Kidney (tissue), 14 donors: ENCODE measurements around the gene FOXE1. TPM values are rescaled to one million over a fixed set of nuclear protein-coding genes. Genes with fewer than 3 reads are reported as not detected.

ENCODE experiments used
- DNase-seq, 5 donors: peaks; one replicate each; pipeline ENCODE4 v3.0.0-alpha.2; 2013 to 2020
- FAIRE-seq: peaks from 2 replicates; lab custom pipeline; 2012; peaks lifted over from hg19 to GRCh38; lab: Jason Lieb, UNC
- H3K27ac ChIP-seq, 2 donors: one replicate each; pipeline ENCODE4 v1.7.0; 2013; ENCODE audit warnings: low read depth in 2 of 2, low read length in 2 of 2, inconsistent platforms in 1 of 2
- H3K27me3 ChIP-seq: one replicate; pipeline ENCODE4 v1.7.1; 2013; ENCODE audit warnings: low read length, inconsistent platforms; ENCODE audit not compliant: control insufficient read depth, insufficient read depth
- H3K36me3 ChIP-seq, 3 donors: one replicate each; pipeline versions ENCODE4 v1.7.0 to v1.7.1; 2013; ENCODE audit warnings: low read length in 3 of 3, control low read depth in 1 of 3, inconsistent platforms in 1 of 3; ENCODE audit not compliant: insufficient read depth in 3 of 3, control insufficient read depth in 2 of 3
- H3K4me1 ChIP-seq, 3 donors: one replicate each; pipeline versions ENCODE4 v1.7.0 to v1.7.1; 2013; ENCODE audit warnings: low read length in 3 of 3, inconsistent platforms in 1 of 3, low read depth in 1 of 3; ENCODE audit not compliant: control insufficient read depth in 2 of 3, insufficient read depth in 2 of 3
- H3K4me3 ChIP-seq, 3 donors: one replicate each; pipeline versions ENCODE4 v1.7.0 to v1.8.1; 2013; ENCODE audit warnings: low read length in 3 of 3, control low read depth in 1 of 3, inconsistent platforms in 1 of 3
- H3K9ac ChIP-seq, 3 donors: one replicate each; pipeline versions ENCODE4 v1.7.0 to v1.7.1; 2013; ENCODE audit warnings: low read length in 3 of 3, control low read depth in 1 of 3, inconsistent platforms in 1 of 3
- H3K9me3 ChIP-seq, 3 donors: one replicate each; pipeline versions ENCODE4 v1.7.0 to v1.7.1; 2013; ENCODE audit warnings: low read length in 3 of 3, control low read depth in 1 of 3, inconsistent platforms in 1 of 3; ENCODE audit not compliant: control insufficient read depth in 2 of 3, insufficient read depth in 1 of 3
- CTCF ChIP-seq: IDR thresholded peaks from 3 replicates; pipeline ENCODE4 v1.5.1; 2012; ENCODE audit warnings: mild to moderate bottlenecking, moderate library complexity, borderline replicate concordance; ENCODE audit not compliant: insufficient read depth; ENCODE audit errors: extremely low read depth
- intact Hi-C: fragments of 100-400 bp; cut with DNase I; formaldehyde crosslinking; loops from one replicate; pipeline ENCODE4 v1.11.1; 2022
- polyA plus RNA-seq: library from polyadenylated mRNA; stranded (reverse); fragments of 350-450 nt; fragmentation: Illumina TruSeq; extraction: RNeasy Lipid Tissue Mini Kit (QIAGEN cat#74804); gene quantifications from one replicate; pipeline ENCODE4 v1.2.3, GENCODE V29; 2014; ENCODE audit warnings: low read depth, low replicate concordance; ENCODE audit not compliant: insufficient read depth
- total RNA-seq: library from RNA; stranded (reverse); fragmentation: NEBNext Ultra II Directional; extraction: Animal tissue kit (Norgen Biotek cat#: 25700); gene quantifications from one replicate; pipeline ENCODE4 v1.2.1, GENCODE V29; 2021
- donor health status: control.
- donor health status: control.
- donor health status: control.
- donor health status: control.
- donor health status: control.
- donor health status: DM: yes; HTN: yes; CAD: no.
- donor health status: Normal renal cell carcinoma (clear cell type).

Gene FOXE1
- total and polyA plus RNA-seq, 2 donors from 2014 or later = 2.2 TPM; not detected in 1

DNA sequence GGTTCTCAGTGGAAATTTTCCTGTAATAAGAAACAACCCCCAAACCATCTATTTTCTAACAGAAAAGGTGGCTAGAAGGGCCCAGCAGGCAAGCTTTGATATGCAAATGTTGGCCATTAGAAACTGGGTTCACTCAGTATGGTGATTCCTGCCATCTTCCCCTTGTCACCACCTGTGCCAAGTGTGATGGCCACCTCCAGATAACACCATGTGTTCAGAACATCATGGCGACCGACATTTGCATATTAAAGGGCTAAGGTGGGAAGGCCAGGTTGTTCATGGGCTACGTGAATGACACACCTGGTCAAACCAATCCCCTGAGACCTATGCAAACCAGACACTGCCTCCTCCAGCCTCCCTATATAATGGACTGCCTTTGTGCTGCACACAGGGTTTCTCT is 20.4 kb downstream of the FOXE1 start:
- FAIRE-seq (no peak), DNase-seq (no peak)
- no peak overlapping the region for H3K27ac ChIP-seq
- H3K9me3 ChIP-seq = no peaks in the 10 kb centered on the region
- TF ChIP-seq CTCF = no peak
- H3K9ac ChIP-seq = no peak overlapping the region
- peaks cover 0 to 6% (median 0%) of the 10 kb centered on the region in 3 donors for H3K4me1 ChIP-seq
- no peaks in the 10 kb centered on the region for H3K36me3 ChIP-seq
- H3K4me3 ChIP-seq = no peak overlapping the region
- intact Hi-C loops = no loop called here
- no peaks in the 10 kb centered on the region for H3K27me3 ChIP-seq

DNA sequence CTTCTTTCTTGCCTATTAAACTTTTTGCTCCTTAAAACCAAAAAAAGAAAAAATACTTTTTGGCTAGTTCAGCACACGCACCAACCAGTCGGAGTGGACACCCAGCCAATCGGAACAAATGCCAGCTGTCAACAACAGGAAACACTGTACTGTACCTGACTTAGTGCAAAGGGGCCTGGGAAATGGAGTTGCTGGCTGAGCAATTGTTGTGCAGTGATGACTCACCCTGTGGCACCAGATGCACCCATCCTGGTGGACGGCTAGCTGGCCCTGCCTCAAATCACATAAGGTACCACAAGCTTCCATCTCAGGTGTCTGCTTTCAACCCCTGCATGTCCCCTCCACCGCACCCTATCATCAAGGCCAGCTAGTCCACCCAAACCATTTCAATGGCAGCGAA is 20.9 kb downstream of the FOXE1 start:
- DNase-seq (no peak), FAIRE-seq (no peak)
- Histone ChIP-seq H3K36me3 (no peaks in the 10 kb centered on the region), H3K9me3 (no peaks in the 10 kb centered on the region), H3K9ac (no peak overlapping the region), H3K27ac (no peak overlapping the region), H3K4me3 (no peak overlapping the region), H3K27me3 (no peaks in the 10 kb centered on the region), H3K4me1 (peaks cover 0 to 6% (median 0%) of the 10 kb centered on the region in 3 donors)
- no peak for TF ChIP-seq CTCF
- intact Hi-C loops = no loop called here

- H3K27ac ChIP-seq = no peak overlapping the region
- FAIRE-seq = no peak
- no peak for TF ChIP-seq CTCF
- H3K9me3 ChIP-seq = no peaks in the 10 kb centered on the region
- peaks cover 0 to 6% (median 0%) of the 10 kb centered on the region in 3 donors for H3K4me1 ChIP-seq
- no peaks in the 10 kb centered on the region for H3K27me3 ChIP-seq
- no peaks in the 10 kb centered on the region for H3K36me3 ChIP-seq
- intact Hi-C loops = no loop called here
- no peak overlapping the region for H3K9ac ChIP-seq
- DNase-seq = peak in 1 of 5 donors; percentile 3
- H3K4me3 ChIP-seq = no peak overlapping the region
Observed at GRCh38 chr9:97874624-97875023, 21.6 kb downstream of the FOXE1 start.

GRCh38 chr9:97875111-97875510 is 22.1 kb downstream of the FOXE1 start:
- FAIRE-seq = no peak
- no peaks in the 10 kb centered on the region for H3K9me3 ChIP-seq

More at GRCh38 chr9:97875111-97875510, 22.1 kb downstream of the FOXE1 start:
- no peak for DNase-seq
- intact Hi-C loops = no loop called here
- Histone ChIP-seq H3K27me3 (no peaks in the 10 kb centered on the region), H3K36me3 (no peaks in the 10 kb centered on the region), H3K9ac (no peak overlapping the region), H3K4me3 (no peak overlapping the region), H3K4me1 (peaks cover 0 to 6% (median 0%) of the 10 kb centered on the region in 3 donors), H3K27ac (no peak overlapping the region)
- no peak for TF ChIP-seq CTCF
